GM13977 (cell line): ENCODE results near the gene XKR3.
"Not testable (repeated sequence)": the region's sequence is repeated elsewhere in the genome, so short reads cannot be mapped to it uniquely, and the experiment has no call there.

Experiments
- DNase-seq: peaks from one replicate; pipeline ENCODE4 v3.0.0; 2012; ENCODE audit warnings: low spot score
- CTCF ChIP-seq: IDR thresholded peaks from 2 replicates; pipeline ENCODE4 v1.5.1; 2012; ENCODE audit warnings: mild to moderate bottlenecking, control low read depth; ENCODE audit not compliant: insufficient read depth; ENCODE audit errors: extremely low read depth, missing control alignments
- in situ Hi-C: fragments of 300-500 bp; cut with MboI; formaldehyde crosslinking; loops from one replicate; pipeline ENCODE4 v1.12.0; 2022; ENCODE audit warnings: low sequenced_read_pairs, low pct_unique_long_range_greater_than_20kb, mixed read lengths, inconsistent platforms; ENCODE audit not compliant: unreplicated experiment

The XKR3 gene

DNA sequence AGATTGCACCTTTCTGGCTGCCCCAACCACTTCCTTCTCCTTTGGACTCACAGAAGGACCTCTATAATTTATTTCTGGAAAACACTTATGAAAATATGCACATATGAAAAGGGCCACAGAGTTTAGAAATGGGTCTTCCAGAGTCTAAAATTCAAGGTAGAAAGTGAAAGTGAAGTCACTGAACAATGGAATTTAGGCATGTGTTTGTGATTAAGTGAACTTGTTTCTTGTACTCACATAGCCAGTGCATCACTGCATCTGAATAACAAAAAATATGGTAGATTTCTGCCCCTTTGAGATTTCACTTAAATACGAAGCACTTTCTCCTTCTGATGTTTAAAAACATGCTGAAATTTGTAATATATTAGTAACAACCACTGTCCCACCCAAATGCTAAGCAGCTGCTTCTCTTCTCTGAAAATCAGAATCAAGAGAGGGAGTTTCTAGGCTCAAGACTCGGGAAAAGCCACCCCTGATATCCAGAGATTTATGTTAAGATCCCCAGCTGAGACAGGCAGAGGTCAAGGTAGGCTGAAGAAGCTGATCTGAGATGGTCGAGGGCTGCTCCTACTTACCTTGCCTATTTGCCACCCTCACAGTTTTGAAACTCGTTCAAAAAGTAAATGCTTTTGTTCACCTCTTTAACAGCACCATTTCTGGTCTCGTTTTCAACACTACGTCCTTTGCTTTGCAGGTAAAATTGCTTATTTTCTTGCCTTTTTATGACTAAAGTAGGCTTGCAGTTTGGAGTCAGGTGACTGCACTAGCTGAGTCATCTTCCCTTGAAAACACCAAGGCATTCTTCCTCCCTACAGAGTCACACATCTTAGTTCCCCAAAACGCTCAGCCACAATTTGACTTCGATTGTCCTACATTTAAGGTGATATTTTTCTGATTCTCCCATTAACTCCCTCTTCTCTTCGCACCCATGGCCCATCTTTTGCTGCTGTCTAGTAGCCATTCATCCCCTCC, at the start of gene XKR3:
Gene XKR3 (minus strand): TSS at position 696 of the 972 bp plus-strand sequence. CDS start 17,338 bp downstream, outside the sequence.
- TF ChIP-seq CTCF = no peak
- in situ Hi-C loops = no loop called here
- DNase-seq = no peak

- DNase-seq, in situ Hi-C loops: not testable (repeated sequence)
Measured at GRCh38 chr22:16869640-16870039, 44.4 kb upstream of the XKR3 start.

GRCh38 chr22:16866167-16866566, 41.0 kb upstream of the XKR3 start:
- in situ Hi-C loops = no loop called here
- no peak for TF ChIP-seq CTCF
- DNase-seq = no peak

- in situ Hi-C loops, DNase-seq: not testable (repeated sequence)
Measured at GRCh38 chr22:16856851-16857250, 31.6 kb upstream of the XKR3 start.

DNA sequence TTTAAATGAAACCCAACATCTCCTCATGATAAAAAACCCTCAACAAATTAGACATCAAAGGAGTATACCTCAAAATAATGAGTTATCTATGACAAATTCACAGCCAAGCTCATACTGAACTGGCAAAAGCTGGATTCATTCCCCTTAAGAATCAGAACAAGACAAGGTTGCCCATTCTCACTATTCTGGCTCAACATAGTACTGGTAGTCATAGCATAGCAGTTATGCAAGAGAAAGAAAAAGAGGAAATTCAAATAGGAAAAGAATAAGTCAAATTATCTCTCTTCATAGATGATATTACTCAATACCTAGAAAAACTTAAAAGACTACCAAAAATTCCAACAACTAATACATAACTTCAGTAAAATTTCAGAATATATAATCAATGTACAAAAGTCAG, 29.4 kb upstream of the XKR3 start:
- TF ChIP-seq CTCF = no peak
- no peak for DNase-seq
- in situ Hi-C loops = no loop called here

DNA sequence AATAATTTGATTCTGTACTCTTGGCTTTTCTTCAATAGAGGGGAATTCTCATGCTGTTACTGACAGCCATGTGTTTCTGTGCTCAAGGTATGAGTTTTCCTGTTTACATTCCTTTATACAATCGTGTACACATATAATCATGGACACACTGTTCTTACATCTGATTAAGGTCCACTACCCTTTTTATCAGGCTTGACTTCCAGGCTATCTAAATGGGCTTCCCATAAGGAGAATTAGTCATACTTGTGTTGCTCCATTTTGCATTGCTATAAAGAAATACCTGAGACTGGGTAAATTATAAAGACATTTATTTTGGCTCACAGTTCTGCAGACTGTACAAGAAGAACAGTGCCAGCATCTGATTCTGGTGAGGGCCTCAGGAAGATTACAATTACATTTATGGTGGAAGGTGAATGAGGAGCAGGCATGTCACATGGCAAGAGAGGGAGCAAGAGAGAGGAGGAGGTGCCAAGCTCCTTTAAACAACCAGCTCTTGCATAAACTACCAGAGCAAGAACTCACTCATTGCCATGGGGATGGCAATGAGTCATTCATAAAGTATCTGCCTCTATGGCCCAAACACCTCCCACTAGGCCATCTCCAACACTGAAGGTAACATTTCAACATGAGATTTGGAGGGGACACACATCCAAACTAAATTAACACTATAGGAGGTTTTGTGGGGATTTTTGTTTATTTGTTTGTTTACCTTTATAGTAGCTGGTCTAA, 26.2 kb upstream of the XKR3 start:
- in situ Hi-C loops, DNase-seq: not testable (repeated sequence)

DNA sequence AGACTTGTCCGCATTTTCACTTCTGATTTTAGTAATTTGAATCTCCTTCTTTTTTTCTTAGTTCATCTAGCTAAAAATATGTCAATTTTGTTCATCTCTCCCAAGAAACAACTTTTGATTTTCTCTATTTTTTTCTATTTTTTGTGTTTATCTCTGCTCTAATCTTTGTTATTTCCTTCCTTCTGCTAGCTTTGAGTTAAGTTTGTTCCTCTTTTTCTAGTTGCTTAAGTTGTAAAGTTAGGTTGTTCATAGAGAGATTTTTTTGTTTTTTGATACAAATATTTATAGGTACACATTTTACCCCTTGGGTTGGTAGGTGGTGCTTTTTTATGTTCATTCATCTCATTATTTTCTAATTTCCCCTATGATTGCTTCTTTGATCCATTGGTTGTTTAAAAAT, 22.1 kb upstream of the XKR3 start:
- no peak for TF ChIP-seq CTCF
- DNase-seq = no peak
- in situ Hi-C loops = no loop called here

GRCh38 chr22:16845881-16846280, 20.7 kb upstream of the XKR3 start:
- in situ Hi-C loops = no loop called here
- no peak for TF ChIP-seq CTCF
- no peak for DNase-seq
